Vagina (tissue), 2 donors: ENCODE results near the gene UBFD1. TPM values are rescaled to one million over a fixed set of nuclear protein-coding genes. Genes with fewer than 3 reads are reported as not detected.
"Not testable (repeated sequence)": the region's sequence is repeated elsewhere in the genome, so short reads cannot be mapped to it uniquely, and the experiment has no call there.

Experiments used
- DNase-seq, 2 donors: peaks; one replicate each; pipeline ENCODE4 v3.0.0-alpha.2; 2017; ENCODE audit errors: extremely low spot score in 2 of 2
- H3K27ac ChIP-seq: fragments of 200-600 bp; sonication (generic); one replicate; pipeline ENCODE4 v1.5.1; 2019
- H3K27me3 ChIP-seq: fragments of 200-600 bp; sonication (generic); one replicate; pipeline ENCODE4 v1.5.1; 2019
- H3K36me3 ChIP-seq, 2 donors: fragments of 200-600 bp; sonication (generic); one replicate each; pipeline ENCODE4 v1.5.1; 2017 to 2019
- H3K4me1 ChIP-seq: fragments of 200-600 bp; sonication (generic); one replicate; pipeline ENCODE4 v1.5.1; 2019
- H3K4me3 ChIP-seq, 2 donors: fragments of 200-600 bp; sonication (generic); 1 replicate in 1 of 2; 2 replicates in 1 of 2; pipeline ENCODE4 v1.5.1; 2016 to 2019
- H3K9me3 ChIP-seq: fragments of 200-600 bp; sonication (generic); one replicate; pipeline ENCODE4 v1.5.1; 2019
- CTCF ChIP-seq, 3 experiments: fragments of 450-650 bp in 2 of 3; fragments of 200-600 bp in 1 of 3; sonication (generic) in 1 of 3; IDR thresholded peaks; one replicate each; pipeline ENCODE4 v1.5.1; 2017 to 2019; ENCODE audit warnings: antibody characterized with exemption in 3 of 3, mild to moderate bottlenecking in 2 of 3, moderate library complexity in 2 of 3
- POLR2A ChIP-seq, 2 donors: fragments of 450-650 bp; IDR thresholded peaks; one replicate each; pipeline ENCODE4 v1.6.1; 2017; ENCODE audit warnings: antibody characterized with exemption in 2 of 2, mild to moderate bottlenecking in 2 of 2, moderate library complexity in 2 of 2
- POLR2AphosphoS5 ChIP-seq, 2 donors: sonication (generic); formaldehyde crosslinking; IDR thresholded peaks; one replicate each; pipeline ENCODE4 v1.9.0; 2017; ENCODE audit warnings: antibody characterized with exemption in 2 of 2, mild to moderate bottlenecking in 2 of 2, low read depth in 1 of 2; ENCODE audit not compliant: insufficient read depth in 1 of 2
- intact Hi-C: fragments of 100-400 bp; cut with DNase I; formaldehyde crosslinking; loops from one replicate; pipeline ENCODE4 v1.15.1; 2023
- total RNA-seq: library from RNA; depleted of rRNA; stranded (reverse); fragments of >200 nt; gene quantifications from one replicate; pipeline ENCODE4 v1.2.3, GENCODE V29; 2016

The UBFD1 gene
- total RNA-seq, 1 donor from 2014 or later, result 57.2 TPM

GRCh38 chr16:23539984-23540816, 17.3 kb upstream of the UBFD1 start:
- intact Hi-C loops, result no loop called here
- H3K27me3 ChIP-seq, result no peaks in the 10 kb centered on the region

GRCh38 chr16:23540817-23541178, 16.7 kb upstream of the UBFD1 start:
- DNase-seq, intact Hi-C loops, H3K4me1 ChIP-seq, H3K4me3 ChIP-seq, H3K9me3 ChIP-seq, H3K27ac ChIP-seq, H3K27me3 ChIP-seq: not testable (repeated sequence)
- peaks cover 0 to 52% of the 10 kb centered on the region in 2 donors for H3K36me3 ChIP-seq

More at GRCh38 chr16:23539984-23540816, 17.3 kb upstream of the UBFD1 start:
- peaks cover 0 to 56% of the 10 kb centered on the region in 2 donors for H3K36me3 ChIP-seq
- H3K4me3 ChIP-seq, result no peak overlapping the region
- no peaks in the 10 kb centered on the region for H3K9me3 ChIP-seq
- no peak for DNase-seq
- no peak for TF ChIP-seq CTCF (IDR thresholded peaks at IDR 0.05)
- TF ChIP-seq POLR2AphosphoS5 (IDR thresholded peaks at IDR 0.05; ENCODE audit: insufficient read depth in 1 of 2, low read depth in 1 of 2), result no peak
- TF ChIP-seq POLR2A (IDR thresholded peaks at IDR 0.05), result no peak
- no peaks in the 10 kb centered on the region for H3K4me1 ChIP-seq
- no peak overlapping the region for H3K27ac ChIP-seq

GRCh38 chr16:23544436-23544835, 13.1 kb upstream of the UBFD1 start:
- no peak overlapping the region for H3K27ac ChIP-seq
- H3K9me3 ChIP-seq, result no peaks in the 10 kb centered on the region
- TF ChIP-seq CTCF (IDR thresholded peaks at IDR 0.05) (no peak), POLR2A (IDR thresholded peaks at IDR 0.05) (no peak), POLR2AphosphoS5 (IDR thresholded peaks at IDR 0.05; ENCODE audit: insufficient read depth in 1 of 2, low read depth in 1 of 2) (no peak)
- no peaks in the 10 kb centered on the region for H3K27me3 ChIP-seq
- intact Hi-C loops, result no loop called here
- no peak for DNase-seq
- H3K36me3 ChIP-seq, result peaks cover 0 to 66% of the 10 kb centered on the region in 2 donors
- H3K4me3 ChIP-seq, result no peak overlapping the region
- H3K4me1 ChIP-seq, result no peaks in the 10 kb centered on the region

- Histone ChIP-seq H3K27me3 (no peaks in the 10 kb centered on the region), H3K4me1 (no peaks in the 10 kb centered on the region), H3K4me3 (no peak overlapping the region), H3K27ac (no peak overlapping the region), H3K9me3 (no peaks in the 10 kb centered on the region), H3K36me3 (peaks cover 0 to 62% of the 10 kb centered on the region in 2 donors)
- DNase-seq, result no peak
- intact Hi-C loops, result no loop called here
- TF ChIP-seq POLR2AphosphoS5 (IDR thresholded peaks at IDR 0.05; ENCODE audit: insufficient read depth in 1 of 2, low read depth in 1 of 2), result no peak
- TF ChIP-seq CTCF (IDR thresholded peaks at IDR 0.05), result no peak
- no peak for TF ChIP-seq POLR2A (IDR thresholded peaks at IDR 0.05)
These were observed 7.6 kb upstream of the UBFD1 start for GRCh38 chr16:23549938-23550337.

- Histone ChIP-seq H3K27ac (no peak overlapping the region), H3K36me3 (peaks cover 0 to 57% of the 10 kb centered on the region in 2 donors), H3K27me3 (no peaks in the 10 kb centered on the region), H3K9me3 (no peaks in the 10 kb centered on the region), H3K4me1 (peaks cover 11% of the 10 kb centered on the region), H3K4me3 (no peak overlapping the region)
- intact Hi-C loops, result no loop called here
- DNase-seq, result no peak
- TF ChIP-seq POLR2AphosphoS5 (IDR thresholded peaks at IDR 0.05; ENCODE audit: insufficient read depth in 1 of 2, low read depth in 1 of 2) (no peak), CTCF (IDR thresholded peaks at IDR 0.05) (no peak), POLR2A (IDR thresholded peaks at IDR 0.05) (no peak)
These were observed 5.4 kb upstream of the UBFD1 start for GRCh38 chr16:23552161-23552560.
